PC-3 (cell line): ENCODE measurements around the gene PVALEF. TPM values are rescaled to one million over a fixed set of nuclear protein-coding genes. Genes with fewer than 3 reads are reported as not detected.

ENCODE experiments used
- ATAC-seq: fragments of 200-7000 bp; cut with Tn5 transposase; 2 replicates; pipeline ENCODE4 v1.9.1; 2020; ENCODE audit warnings: mild to moderate bottlenecking, moderate library complexity
- BruUV-seq: library from RNA; stranded (reverse); fragments of 400-500 nt; replicated peaks from 2 replicates; lab custom pipeline; 2021; lab: Mats Ljungman, UMichigan
- CTCF ChIA-PET: fragments of 300-600 bp; sonication (Branson Sonifier 250); formaldehyde crosslinking; loops from one replicate; lab custom pipeline; 2022; ENCODE audit warnings: antibody characterized with exemption; lab: Charles Lee
- POLR2A ChIA-PET: fragments of 300-600 bp; sonication (Branson Sonifier 250); formaldehyde crosslinking; loops from one replicate; lab custom pipeline; 2022; ENCODE audit warnings: antibody characterized with exemption; ENCODE audit not compliant: unreplicated experiment; lab: Charles Lee
- DNase-seq: peaks from one replicate; pipeline ENCODE4 v3.0.0-alpha.2; 2015
- H2AFZ ChIP-seq: fragments of 300-600 bp; sonication (generic); 2 replicates; pipeline ENCODE4 v1.6.0; 2016; ENCODE audit warnings: antibody characterized with exemption, low read length
- H3F3A ChIP-seq: fragments of 300-600 bp; sonication (generic); one replicate; pipeline ENCODE4 v1.6.0; 2017; ENCODE audit warnings: antibody characterized with exemption, low read length, control low read depth, mild to moderate bottlenecking; ENCODE audit not compliant: unreplicated experiment
- H3K27ac ChIP-seq: fragments of 300-600 bp; sonication (generic); 2 replicates; pipeline ENCODE4 v1.5.1; 2016; ENCODE audit warnings: mild to moderate bottlenecking, low read length
- H3K27me3 ChIP-seq: fragments of 300-600 bp; sonication (generic); 2 replicates; pipeline ENCODE4 v1.6.1; 2016; ENCODE audit warnings: low read length, mixed read lengths
- H3K36me3 ChIP-seq: fragments of 300-600 bp; sonication (generic); 2 replicates; pipeline ENCODE4 v1.6.1; 2016; ENCODE audit warnings: low read depth, mixed run types, low read length, mixed read lengths
- H3K4me1 ChIP-seq: fragments of 300-600 bp; sonication (generic); 2 replicates; pipeline ENCODE4 v1.5.1; 2016; ENCODE audit warnings: low read length; ENCODE audit not compliant: insufficient read depth
- H3K4me2 ChIP-seq: fragments of 300-600 bp; sonication (generic); 2 replicates; pipeline ENCODE4 v1.6.0; 2016; ENCODE audit warnings: low read length
- H3K4me3 ChIP-seq: fragments of 300-600 bp; sonication (generic); 2 replicates; pipeline ENCODE4 v1.5.1; 2016; ENCODE audit warnings: mild to moderate bottlenecking, low read length, mixed read lengths
- H3K79me2 ChIP-seq: fragments of 300-600 bp; sonication (generic); 2 replicates; pipeline ENCODE4 v1.6.1; 2017; ENCODE audit warnings: low read length, mixed read lengths
- H3K9ac ChIP-seq: fragments of 300-600 bp; sonication (generic); 2 replicates; pipeline ENCODE4 v1.6.0; 2016; ENCODE audit warnings: mild to moderate bottlenecking, low read length
- H3K9me2 ChIP-seq: fragments of 300-600 bp; sonication (generic); replicated peaks from 2 replicates; pipeline ENCODE4 v1.6.1; 2016; ENCODE audit warnings: mixed run types, low read length, mixed read lengths
- H3K9me3 ChIP-seq: fragments of 300-600 bp; sonication (generic); 2 replicates; pipeline ENCODE4 v1.6.1; 2016; ENCODE audit warnings: low read length, mixed read lengths
- H4K20me1 ChIP-seq: fragments of 300-600 bp; sonication (generic); 2 replicates; pipeline ENCODE4 v1.6.1; 2016; ENCODE audit warnings: low read length, mixed read lengths
- CTCF ChIP-seq: fragments of 300-600 bp; sonication (generic); conservative IDR thresholded peaks from 2 replicates; pipeline ENCODE4 v1.5.1; 2017; ENCODE audit warnings: antibody characterized with exemption, low read depth, mild to moderate bottlenecking, low read length
- EZH2 ChIP-seq: fragments of 300-600 bp; sonication (generic); IDR thresholded peaks from one replicate; pipeline ENCODE4 v1.6.1; 2017; ENCODE audit warnings: antibody characterized with exemption, mild to moderate bottlenecking, low read length; ENCODE audit not compliant: unreplicated experiment
- EZH2phosphoT487 ChIP-seq: fragments of 300-600 bp; sonication (generic); IDR thresholded peaks from 2 replicates; pipeline ENCODE4 v1.6.1; 2018; ENCODE audit warnings: mild to moderate bottlenecking, antibody characterized with exemption, low read length, borderline replicate concordance
- intact Hi-C: fragments of 100-400 bp; cut with micrococcal nuclease; formaldehyde crosslinking; loops from 2 replicates; pipeline ENCODE4 v1.9.0; 2023
- total RNA-seq: library from RNA; depleted of rRNA; stranded (reverse); fragments of >200 nt; gene quantifications from 2 replicates; pipeline ENCODE4 v1.2.3, GENCODE V29; 2014

The PVALEF gene
- total RNA-seq, 1 experiment from 2014 or later: not detected

- no peaks in the 10 kb centered on the region for H3K36me3 ChIP-seq
- no peak overlapping the region for H3K4me3 ChIP-seq
- BruUV-seq: no TSS peak
- intact Hi-C loops: no loop called here
- no peaks in the 10 kb centered on the region for H4K20me1 ChIP-seq
- 0 out of 2 replicates have a peak, but pooled peaks cover 4% of the 10 kb centered on the region for H3K4me1 ChIP-seq
- H3K4me2 ChIP-seq: no peak overlapping the region
- DNase-seq (no peak), ATAC-seq (no peak)
- no peaks in the 10 kb centered on the region for H3K79me2 ChIP-seq
- H3K27me3 ChIP-seq: no peaks in the 10 kb centered on the region
- POLR2A ChIA-PET: no interaction called here
- H2AFZ ChIP-seq: no peak overlapping the region
- H3F3A ChIP-seq: no peaks in the 10 kb centered on the region
- CTCF ChIA-PET: no interaction called here
- H3K9me3 ChIP-seq: no peaks in the 10 kb centered on the region
- H3K9ac ChIP-seq: no peak overlapping the region
- no peak for TF ChIP-seq CTCF
- TF ChIP-seq EZH2phosphoT487: no peak
- no peak for TF ChIP-seq EZH2
- H3K9me2 ChIP-seq: no peaks in the 10 kb centered on the region
- no peak overlapping the region for H3K27ac ChIP-seq
These were observed 36.5 kb upstream of the PVALEF start for GRCh38 chr17:81128774-81129173.

- no peaks in the 10 kb centered on the region for H3K27me3 ChIP-seq
- H3K4me1 ChIP-seq: 0 out of 2 replicates have a peak, but pooled peaks cover 4% of the 10 kb centered on the region
- CTCF ChIA-PET: no interaction called here
- H3K9me3 ChIP-seq: no peaks in the 10 kb centered on the region
- H2AFZ ChIP-seq: no peak overlapping the region
- no peaks in the 10 kb centered on the region for H3F3A ChIP-seq
- no peak for ATAC-seq
- intact Hi-C loops: no loop called here
- no peak for DNase-seq
- no peaks in the 10 kb centered on the region for H3K9me2 ChIP-seq
- no peak overlapping the region for H3K27ac ChIP-seq
- POLR2A ChIA-PET: no interaction called here
- H3K9ac ChIP-seq: no peak overlapping the region
- TF ChIP-seq EZH2phosphoT487 (no peak), EZH2 (no peak), CTCF (peak; percentile 35; the same call in 1 of the 2 replicates)
- H3K36me3 ChIP-seq: no peaks in the 10 kb centered on the region
- H3K4me2 ChIP-seq: no peak overlapping the region
- no TSS peak for BruUV-seq
- H3K4me3 ChIP-seq: no peak overlapping the region
- H3K79me2 ChIP-seq: no peaks in the 10 kb centered on the region
- H4K20me1 ChIP-seq: no peaks in the 10 kb centered on the region
These were observed 36.0 kb upstream of the PVALEF start for GRCh38 chr17:81129289-81129688.

GRCh38 chr17:81129711-81130367 lies 35.5 kb upstream of the PVALEF start:
- Histone ChIP-seq H3K9ac (no peak overlapping the region), H3K4me2 (no peak overlapping the region), H3F3A (no peaks in the 10 kb centered on the region), H3K4me1 (0 out of 2 replicates have a peak, but pooled peaks cover 4% of the 10 kb centered on the region), H3K27me3 (no peaks in the 10 kb centered on the region), H3K9me2 (no peaks in the 10 kb centered on the region), H4K20me1 (no peaks in the 10 kb centered on the region), H3K79me2 (no peaks in the 10 kb centered on the region), H2AFZ (no peak overlapping the region), H3K9me3 (no peaks in the 10 kb centered on the region), H3K27ac (no peak overlapping the region), H3K36me3 (no peaks in the 10 kb centered on the region), H3K4me3 (no peak overlapping the region)
- DNase-seq (no peak), ATAC-seq (no peak)
- no TSS peak for BruUV-seq
- intact Hi-C loops: no loop called here
- no peak for TF ChIP-seq EZH2
- no peak for TF ChIP-seq CTCF
- no peak for TF ChIP-seq EZH2phosphoT487
- CTCF ChIA-PET: no interaction called here
- POLR2A ChIA-PET: no interaction called here
